NCI-H82 (cell line): ENCODE results near the gene EEF1B2.
"Not testable (repeated sequence)": the region's sequence is repeated elsewhere in the genome, so short reads cannot be mapped to it uniquely, and the experiment has no call there.

ENCODE experiments used
- DNase-seq: peaks from one replicate; lab custom pipeline; 2025; lab: John Stamatoyannopoulos, UW

The EEF1B2 gene

DNA sequence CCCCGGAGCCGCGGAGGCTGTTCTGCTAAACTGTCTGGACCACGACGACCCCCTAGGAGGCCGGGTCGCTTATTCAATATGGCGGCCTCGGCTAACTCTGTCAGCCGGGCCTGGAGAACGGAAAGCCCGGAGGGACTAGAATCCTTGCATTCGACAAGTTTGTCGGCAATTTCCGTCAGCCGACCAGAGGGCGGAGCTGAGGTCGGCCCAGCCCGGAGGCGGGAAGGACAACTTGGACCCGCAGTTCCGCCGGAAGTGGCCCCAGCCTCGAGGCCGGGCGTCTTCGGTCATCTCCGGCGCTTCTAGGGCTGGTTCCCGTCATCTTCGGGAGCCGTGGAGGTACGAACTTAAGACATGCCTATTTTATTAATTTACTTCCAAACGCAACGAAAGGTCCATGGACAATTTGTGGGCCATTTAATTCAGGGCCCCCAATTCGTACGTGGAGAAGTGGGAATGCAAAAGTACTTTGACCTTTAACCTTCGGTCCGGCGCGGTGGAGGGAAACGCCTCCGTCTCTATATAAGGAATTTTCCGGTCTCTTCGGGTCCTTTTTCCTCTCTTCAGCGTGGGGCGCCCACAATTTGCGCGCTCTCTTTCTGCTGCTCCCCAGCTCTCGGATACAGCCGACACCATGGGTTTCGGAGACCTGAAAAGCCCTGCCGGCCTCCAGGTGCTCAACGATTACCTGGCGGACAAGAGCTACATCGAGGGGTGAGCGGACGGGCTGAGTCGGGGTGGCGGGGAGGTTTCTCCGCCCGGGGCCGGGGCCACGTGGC is at the start of gene EEF1B2, which contains the start of gene NDUFS1:
Gene EEF1B2 (plus strand): TSS at position 550 of the 779 bp plus-strand sequence. CDS start 85 bp downstream, at position 635.
Gene NDUFS1 (minus strand): TSS at position 99 of the 779 bp plus-strand sequence. CDS start 5,766 bp downstream, outside the sequence.
- peak; percentile 99 for DNase-seq

DNA sequence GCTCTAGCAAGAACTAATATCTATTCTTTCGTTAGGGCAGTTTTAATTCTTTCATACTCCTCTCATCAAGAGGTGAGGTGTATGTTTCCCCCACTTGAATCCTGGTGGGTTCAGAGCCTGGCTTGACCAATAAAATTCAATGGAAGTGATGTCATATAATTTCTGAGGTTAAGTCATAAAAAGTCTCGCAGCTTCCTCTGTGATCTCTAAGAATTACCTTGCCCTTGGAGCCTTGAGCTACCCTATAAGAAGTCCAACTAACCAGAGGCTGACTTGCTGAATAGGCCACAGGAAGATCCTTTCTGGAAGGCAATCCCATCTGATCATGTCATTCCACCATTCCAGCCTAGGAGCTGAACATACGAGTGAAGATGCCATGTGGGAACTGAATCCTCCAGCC is 47.6 kb upstream of the EEF1B2 start:
- no peak for DNase-seq

DNA sequence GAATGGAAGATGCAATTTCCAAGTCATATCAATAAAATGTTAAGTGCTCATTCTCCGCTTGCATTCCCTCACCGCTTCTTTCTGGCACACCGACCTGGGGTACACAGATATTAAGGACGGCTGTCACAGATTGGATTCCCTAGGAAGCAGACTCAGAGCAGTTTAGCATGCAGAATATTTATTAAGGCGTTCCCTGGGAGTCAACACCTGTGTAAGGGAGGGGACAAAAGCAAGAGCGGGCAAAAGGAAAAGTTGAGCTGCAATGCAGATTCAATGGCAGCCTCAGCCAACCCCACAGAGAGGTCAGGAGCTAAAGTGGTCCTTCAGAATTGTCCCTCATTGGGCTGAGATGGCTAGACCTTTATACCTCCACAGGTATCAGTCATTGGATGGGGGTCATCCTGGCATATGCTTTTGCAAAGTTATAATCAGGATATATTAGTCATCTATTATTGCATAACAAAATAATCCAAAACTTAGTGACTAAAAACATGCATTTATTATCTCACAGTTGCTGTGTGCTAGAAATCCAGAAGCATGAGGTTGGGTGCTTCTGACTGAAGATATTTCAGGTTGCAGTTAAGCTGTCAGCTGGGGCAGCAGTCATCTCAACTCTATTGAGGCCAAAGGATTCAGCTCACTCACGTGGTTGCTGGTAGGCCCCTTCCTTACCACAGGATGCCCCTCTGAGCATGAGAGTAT is 46.7 kb upstream of the EEF1B2 start:
- no peak for DNase-seq

GRCh38 chr2:206115026-206115578 is 44.6 kb upstream of the EEF1B2 start:
- DNase-seq, result no peak

DNA sequence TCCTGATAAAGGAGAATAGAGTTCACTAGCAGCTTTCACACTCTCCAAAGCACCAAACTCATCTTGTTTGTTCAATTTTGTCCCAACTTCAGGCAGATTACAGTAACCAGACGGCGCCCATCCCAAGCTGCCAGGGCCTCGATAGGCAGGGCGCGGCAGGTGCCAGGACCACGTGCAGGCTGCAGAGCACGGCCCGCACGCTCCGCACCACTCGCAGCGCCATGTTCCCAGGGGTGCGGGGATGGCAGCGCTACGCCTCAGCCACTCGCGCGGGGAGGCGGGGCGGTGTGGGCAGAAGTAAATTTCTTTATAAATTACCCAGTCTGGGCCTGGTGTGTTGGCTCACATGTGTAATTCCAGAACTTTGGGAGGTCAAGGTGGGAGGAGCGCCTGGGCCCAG is 43.4 kb upstream of the EEF1B2 start:
- no peak for DNase-seq

GRCh38 chr2:206122569-206122968 is 37.1 kb upstream of the EEF1B2 start:
- DNase-seq, result not testable (repeated sequence)

- no peak for DNase-seq
Measured at GRCh38 chr2:206125901-206126300, 33.8 kb upstream of the EEF1B2 start.

- DNase-seq, result peak; percentile 17
Measured at GRCh38 chr2:206127656-206128055, 32.0 kb upstream of the EEF1B2 start.

- DNase-seq, result no peak
Measured at GRCh38 chr2:206143451-206143850, 16.2 kb upstream of the EEF1B2 start.

DNA sequence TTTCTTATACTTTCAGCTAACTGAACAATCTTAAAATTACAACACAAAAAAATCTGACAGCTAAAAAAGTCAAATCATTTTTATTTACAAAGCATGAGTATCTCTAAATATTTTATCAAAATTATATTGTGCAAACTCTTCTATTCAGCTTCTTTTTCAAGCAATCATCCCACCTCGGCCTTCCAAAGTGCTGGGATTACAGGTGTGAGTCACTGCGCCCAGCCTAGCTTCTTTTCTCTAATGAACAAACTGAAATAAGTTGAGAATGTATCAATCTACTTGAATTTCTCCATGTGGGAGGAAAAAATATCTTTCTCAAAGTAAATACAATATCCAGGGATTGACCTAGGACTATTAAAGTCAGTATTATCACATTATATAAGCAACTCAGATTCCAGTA is 15.3 kb upstream of the EEF1B2 start:
- no peak for DNase-seq

DNA sequence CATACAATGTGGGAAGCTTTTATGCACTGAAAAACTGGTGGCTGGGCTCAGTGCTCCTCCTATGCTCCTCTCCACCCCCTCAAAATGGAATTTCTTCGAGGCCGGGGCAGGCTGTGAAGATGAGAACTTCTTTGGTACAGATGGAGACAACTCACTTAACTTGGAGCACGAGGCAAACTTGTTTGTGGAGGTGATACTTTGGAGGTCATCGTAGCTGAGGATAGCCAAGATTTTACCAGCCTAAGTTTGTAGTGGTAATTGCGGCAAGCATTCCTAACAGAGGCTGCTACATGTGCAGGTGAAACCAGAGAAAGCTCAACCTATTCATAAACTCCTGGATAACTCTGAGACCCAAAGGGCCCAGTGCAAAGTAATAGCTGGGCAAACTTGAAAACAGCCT is 14.0 kb upstream of the EEF1B2 start:
- DNase-seq, result no peak

DNA sequence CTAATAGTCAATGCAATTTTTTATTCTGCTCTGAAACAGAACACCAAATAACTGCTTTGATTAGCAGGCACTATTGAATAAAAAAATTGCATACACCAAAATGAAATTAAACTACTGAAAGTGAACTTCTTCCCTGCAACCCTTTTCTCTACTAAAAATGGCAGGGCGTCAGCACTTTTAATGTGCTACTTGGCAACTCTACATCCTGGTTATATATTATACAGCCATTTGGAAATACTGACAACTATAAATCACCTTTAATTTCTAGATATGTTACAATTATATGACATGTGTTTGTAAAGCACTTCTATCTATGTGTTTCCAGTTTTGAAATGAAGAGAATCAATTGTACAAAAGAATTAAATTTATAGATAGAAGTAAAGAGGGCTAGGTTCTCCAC is 10.4 kb upstream of the EEF1B2 start:
- DNase-seq, result no peak

DNA sequence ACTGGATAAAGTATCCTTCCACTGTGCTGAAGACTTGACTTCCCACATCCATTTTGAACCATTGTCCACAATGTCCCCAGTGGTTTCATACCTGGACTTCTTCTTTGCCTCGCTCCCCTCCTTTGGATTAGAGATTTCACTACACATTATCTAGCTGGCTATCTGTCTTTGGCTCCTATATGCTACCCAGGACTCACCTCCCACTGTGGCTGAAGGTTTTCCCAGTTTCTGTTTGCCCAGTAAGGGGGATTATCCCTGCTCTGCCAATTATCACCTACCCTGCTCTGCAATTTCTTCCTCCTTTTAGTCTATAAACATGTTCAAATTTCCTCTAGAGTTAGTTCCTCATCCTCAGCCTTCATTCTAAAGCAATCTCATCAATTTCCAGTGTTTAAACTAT is 9.5 kb upstream of the EEF1B2 start:
- no peak for DNase-seq

- no peak for DNase-seq
Measured at GRCh38 chr2:206150631-206151030, 9.1 kb upstream of the EEF1B2 start.

GRCh38 chr2:206154197-206154596 is 5.5 kb upstream of the EEF1B2 start:
- DNase-seq, result peak; percentile 60

- not testable (repeated sequence) for DNase-seq
Measured at GRCh38 chr2:206157014-206157413, 2.7 kb upstream of the EEF1B2 start.

GRCh38 chr2:206158563-206159345 is 941 bp upstream of the EEF1B2 start:
- peak; percentile 76 for DNase-seq

- DNase-seq, result peak; percentile 74
Measured at GRCh38 chr2:206160125-206160806, 571 bp downstream of the EEF1B2 start.

GRCh38 chr2:206160807-206161179 is 1.1 kb downstream of the EEF1B2 start:
- DNase-seq, result no peak

- not testable (repeated sequence) for DNase-seq
Measured at GRCh38 chr2:206162401-206162800, 2.7 kb downstream of the EEF1B2 start.

DNA sequence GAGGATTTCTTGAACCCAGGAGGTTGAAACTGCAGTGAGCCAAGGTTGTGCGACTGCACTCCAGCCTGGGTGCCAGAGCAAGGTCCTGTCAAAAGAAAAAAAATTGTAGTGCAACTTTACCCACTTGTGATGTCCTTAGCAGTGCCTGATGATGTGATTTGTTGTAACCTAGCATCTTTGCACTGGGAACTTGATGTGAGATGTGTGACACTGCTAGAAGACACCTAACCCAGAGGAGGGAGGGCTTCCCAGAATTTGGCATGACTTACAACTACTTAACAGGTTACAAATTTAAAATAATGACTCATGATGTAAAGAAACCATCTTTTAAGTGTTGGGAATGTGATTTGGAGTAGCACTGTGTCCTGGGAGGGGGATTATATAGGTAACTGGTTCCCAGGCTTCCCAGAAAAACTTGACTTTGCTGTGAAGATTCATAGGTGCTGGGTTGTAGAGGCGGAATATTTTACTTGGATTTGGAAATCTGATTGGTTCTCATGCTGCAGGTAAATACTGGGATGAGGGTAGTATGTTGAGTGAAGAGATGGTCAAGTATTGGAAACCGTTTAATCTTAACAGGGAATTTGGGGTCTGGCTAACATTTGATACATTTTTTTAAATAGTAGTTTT is 3.7 kb downstream of the EEF1B2 start:
- peak; percentile 7 for DNase-seq
